HG03571 (cell line): Measurements from ENCODE around the gene CD82.

Source experiments
- ATAC-seq: cut with Tn5 transposase; IDR thresholded peaks from one replicate; pipeline ENCODE4 v1.9.1; 2021; ENCODE audit not compliant: unreplicated experiment

The CD82 gene

DNA sequence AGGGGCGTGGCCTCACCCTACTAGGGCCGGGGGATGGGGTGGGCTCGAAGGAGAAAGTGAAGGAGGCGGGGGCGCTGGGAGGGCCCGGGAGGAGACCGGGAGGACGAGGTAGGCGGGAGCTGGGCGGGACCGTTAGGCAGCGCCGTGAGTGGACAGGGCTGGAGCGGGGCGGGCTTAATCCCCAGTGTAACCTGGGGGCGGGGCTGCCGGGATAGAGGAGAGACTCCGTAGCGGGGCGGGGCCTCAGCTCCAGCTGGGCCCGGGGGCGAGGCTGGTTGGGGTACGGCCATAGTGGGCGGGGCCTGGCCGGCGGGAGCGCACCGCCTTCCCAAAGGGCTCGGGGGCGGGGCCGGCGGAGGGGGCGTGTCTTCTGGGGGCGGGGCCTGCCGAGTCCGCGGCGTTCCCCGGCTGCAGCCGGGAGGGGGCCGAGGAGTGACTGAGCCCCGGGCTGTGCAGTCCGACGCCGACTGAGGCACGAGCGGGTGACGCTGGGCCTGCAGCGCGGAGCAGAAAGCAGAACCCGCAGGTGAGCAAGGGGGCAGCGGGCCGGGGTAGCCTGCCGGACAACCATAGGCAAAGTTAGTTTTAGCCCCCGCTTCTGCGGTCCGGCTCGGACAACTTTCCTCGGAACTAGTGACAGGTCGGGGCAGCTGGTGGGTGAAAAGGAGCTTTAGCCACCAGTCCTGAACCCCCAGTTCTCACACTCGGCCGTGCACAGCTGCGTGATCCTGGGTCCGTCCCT, at the start of gene CD82:
Gene CD82 (plus strand): TSS at position 453 of the 742 bp plus-strand sequence. CDS start 29,000 bp downstream, outside the sequence.
- ATAC-seq, result peak; percentile 71

DNA sequence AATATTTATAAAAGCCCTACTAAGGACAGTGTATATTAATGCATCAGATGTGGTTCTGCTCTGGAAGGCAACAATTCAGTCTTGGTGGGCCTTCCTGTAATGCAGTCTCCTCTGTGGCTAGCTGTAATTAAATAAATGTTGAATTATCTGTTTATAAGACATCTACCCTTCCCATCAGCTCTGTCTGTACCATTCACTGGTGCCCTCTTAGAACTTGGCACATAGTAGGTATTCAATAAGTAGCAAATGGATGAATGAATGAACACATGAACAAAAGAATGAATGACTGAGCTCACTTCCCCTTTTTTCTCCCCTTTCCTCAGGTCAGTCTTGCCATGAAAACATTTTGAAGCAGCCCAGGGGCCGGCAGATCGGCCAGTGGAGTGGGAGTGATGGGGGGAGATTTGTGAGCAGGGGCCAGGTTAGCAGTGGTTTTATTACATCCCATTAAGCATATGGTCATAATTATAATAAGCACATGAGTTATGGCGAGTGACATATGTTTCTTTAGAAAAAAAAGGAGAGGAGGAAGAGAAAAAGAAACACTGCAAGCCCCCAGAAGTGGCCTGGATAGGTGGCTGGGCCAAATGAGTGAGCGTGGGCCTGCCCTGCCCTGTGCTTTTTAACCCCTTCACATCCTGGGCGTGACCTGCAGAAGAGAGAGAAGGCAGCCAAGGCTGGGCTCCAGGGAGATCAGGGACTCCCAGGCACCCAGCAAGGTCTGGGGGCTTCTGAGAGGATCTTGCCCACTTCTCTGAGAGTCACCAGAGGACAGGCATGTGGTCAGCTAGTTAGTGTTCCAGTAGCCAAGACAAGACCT, 48.6 kb upstream of the CD82 start:
- ATAC-seq, result no peak

DNA sequence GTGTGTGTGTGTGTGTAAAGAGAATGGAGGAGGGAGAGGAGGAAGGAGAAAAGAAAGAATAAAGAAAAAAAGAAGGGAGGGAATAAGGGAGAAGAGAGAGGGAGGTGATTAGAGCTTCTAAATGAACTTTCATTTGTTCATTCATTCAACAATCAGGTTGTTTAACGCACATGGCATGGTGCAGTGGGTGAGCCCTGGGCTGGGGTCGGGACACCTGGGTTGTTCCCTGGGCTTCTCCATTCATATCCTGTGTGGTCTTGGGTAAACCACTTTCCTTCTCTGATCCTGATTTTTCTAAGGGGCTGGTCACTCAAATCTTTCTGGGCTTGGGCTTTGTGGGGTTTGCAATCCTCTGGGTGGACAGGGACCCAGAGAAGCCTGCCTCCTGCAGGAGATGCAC, 47.9 kb upstream of the CD82 start:
- no peak for ATAC-seq

DNA sequence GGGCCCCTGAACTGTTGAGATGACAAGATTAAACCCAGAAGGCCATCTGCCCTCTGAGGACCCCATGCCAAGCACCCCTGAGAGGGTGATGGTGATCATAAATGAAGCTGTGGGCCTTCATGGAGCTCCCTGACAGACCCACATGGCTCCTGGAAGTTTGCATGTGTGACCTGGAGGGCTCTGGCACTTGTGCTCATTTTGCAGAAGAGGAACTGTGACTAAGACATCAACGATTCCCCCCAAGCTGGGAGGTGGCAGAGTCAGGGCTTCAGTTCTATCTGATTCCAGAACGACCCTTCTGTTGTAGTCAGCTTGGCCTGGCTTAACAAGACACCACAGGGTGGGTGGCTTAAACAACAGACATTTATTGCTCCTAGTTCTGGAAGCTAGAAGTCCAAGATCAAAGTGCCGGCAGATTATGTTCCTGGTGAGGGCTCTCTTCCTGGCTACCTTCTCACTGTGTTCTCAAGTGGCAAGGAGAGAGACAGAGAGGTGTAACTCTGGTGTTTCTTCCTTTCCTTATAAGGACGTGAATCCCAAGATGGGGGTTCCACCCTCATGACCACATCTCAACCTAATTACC, 46.4 kb upstream of the CD82 start:
- no peak for ATAC-seq

DNA sequence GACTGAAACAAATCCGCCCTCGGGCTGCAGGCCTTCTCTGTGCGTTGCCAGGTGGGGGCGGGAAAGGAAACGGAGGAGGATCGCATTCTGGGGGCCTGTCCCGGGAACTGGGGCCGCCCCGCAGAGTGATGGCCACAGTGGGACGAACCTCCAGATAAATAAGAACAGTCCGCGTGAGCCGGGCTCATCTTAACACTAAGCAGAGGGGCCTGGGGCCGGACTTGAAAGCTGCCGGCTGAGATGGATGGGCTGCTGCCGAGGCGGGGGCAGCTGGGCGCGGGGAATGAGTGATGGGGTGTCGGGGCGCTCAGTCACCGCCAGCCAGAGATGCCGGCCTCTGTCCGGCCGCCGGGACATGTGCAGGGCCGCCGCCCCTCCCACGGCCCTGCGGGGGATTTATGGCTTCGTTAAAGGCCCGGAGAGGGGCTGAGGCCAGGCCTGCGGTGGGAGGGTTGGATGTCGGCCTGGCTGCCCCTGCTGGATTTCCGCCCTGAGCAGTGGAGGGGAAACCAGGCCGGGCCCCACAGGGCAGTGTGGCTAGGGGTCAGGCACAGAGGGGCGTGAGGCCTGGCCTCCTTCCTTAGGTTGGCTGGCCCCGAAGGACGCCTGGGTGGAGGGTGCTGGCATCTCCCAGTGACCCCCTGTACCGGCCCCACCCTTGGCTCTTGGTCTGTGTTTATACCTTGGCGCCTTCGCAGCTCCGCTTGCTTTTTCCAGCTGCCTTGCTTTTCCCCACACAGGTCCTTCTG, 45.3 kb upstream of the CD82 start:
- no peak for ATAC-seq

GRCh38 chr11:44521148-44521547, 44.3 kb upstream of the CD82 start:
- no peak for ATAC-seq

GRCh38 chr11:44522294-44522693, 43.2 kb upstream of the CD82 start:
- ATAC-seq, result no peak

- ATAC-seq, result no peak
These were observed 41.1 kb upstream of the CD82 start for GRCh38 chr11:44524346-44524745.

GRCh38 chr11:44524751-44525201, 40.7 kb upstream of the CD82 start:
- ATAC-seq, result no peak

DNA sequence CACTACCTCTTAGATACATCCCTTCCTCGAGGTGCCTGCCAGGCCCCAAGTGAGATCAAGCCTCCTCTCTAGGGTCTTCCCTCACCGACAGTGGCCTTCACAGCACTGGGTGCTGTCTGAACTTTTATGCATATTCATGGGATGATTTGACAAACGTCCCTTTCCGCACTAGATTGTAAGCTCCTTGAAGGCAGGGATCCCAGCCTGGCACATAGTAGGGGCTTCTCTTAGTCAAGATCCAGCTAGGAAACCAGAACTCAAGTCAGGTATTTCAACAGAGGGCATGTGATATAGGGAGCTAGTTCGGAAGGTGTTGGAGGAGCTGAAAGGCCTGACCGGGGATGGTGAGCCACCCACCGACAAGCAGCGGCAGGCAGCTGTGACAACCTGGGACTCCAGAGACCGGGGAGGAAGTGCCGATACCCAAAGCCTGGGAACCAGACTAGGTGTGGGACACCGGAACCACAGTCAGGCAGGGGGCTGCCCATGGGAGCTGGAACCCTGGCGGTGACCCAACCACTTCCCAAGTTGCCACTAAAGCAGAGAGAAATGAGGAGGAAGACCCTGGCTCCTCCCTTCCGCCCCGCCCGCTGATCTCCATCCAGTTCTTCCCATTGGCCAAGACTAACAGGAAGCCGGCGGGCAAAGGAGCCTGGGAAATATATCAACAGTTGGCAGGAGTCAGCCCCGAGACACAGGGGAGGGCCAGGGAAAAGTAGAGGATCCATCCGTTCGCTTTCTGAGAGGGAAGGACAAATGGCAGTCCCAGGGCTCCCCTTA, 39.8 kb upstream of the CD82 start:
- ATAC-seq, result no peak

- no peak for ATAC-seq
These were observed 39.0 kb upstream of the CD82 start for GRCh38 chr11:44526438-44526837.

- no peak for ATAC-seq
These were observed 38.0 kb upstream of the CD82 start for GRCh38 chr11:44527476-44527875.

GRCh38 chr11:44528103-44528502, 37.4 kb upstream of the CD82 start:
- no peak for ATAC-seq

- no peak for ATAC-seq
These were observed 36.9 kb upstream of the CD82 start for GRCh38 chr11:44528581-44528980.

DNA sequence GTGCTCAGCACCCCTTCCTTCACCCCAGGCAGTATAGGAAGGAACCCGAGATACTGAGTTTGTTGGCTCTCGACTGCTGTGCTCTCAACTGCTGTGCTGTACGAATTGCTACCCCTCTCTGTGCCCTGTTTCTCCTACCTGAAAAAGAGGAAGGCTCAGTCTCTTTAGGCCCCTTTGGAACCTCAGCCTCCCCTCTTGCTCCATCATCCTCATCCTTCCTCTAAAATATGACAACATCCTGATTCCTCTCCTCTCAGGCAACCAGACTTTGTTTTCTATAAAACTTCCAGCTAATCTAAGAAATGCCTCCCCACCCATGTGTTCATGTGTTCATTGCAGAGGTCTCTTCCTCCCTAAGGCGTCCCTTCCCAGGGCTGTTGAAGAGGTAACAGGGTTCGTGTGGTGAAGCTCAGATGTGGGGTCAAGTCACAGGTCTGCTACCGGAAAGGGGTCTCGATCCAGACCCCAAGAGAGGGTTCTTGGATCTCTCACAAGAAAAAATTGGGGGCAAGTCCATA, 35.5 kb upstream of the CD82 start:
- no peak for ATAC-seq

DNA sequence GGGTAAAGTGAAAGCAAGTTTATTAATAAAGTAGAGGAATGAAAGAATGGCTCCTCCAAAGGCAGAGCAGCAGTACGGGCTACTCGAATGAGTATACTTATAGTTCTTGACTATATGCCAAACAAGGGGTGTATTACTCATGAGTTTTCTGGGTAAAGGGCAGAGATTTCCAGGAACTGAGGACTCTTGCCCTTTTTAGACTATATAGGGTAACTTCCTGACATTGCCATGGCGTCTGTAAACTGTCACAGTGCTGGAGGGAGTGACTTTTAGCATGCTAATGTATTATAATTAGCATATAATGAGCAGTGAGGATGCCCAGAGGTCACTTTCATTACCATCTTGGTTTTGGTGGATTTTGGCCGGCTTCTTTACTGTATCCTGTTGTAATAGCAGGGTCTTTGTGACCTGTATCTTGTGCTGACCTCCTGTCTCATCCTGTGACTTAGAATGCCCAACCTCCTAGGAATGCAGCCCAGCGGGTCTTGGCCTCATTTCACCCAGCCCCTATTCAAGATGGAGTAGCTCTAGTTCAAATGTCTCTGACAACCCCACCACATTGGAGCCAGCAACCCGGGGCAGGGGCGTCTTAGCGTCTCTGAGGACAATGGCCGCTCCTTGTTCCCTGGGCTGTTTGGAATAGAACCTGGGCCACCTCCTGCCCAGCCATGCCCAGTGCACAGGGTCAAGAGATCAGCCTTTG, 34.9 kb upstream of the CD82 start:
- no peak for ATAC-seq

DNA sequence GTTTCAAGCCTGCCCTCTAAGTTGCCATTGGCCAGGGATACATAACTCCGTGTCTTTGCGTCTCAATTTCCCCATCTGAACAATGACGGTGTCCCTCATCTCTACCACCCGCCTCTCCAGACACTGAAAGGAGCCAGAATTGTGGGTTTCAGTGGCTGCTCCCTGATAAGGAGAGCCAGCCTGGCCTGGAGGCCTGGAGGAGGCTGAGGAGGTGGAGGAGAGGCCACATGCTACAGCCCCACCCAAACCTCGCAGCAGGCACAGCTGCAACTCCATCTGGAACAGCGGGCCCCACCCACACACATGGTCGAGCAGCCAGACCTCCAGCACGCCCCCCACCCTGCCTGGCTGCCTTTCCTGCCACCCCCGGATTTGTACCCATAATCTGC, 34.4 kb upstream of the CD82 start:
- no peak for ATAC-seq

GRCh38 chr11:44531636-44532035, 33.8 kb upstream of the CD82 start:
- no peak for ATAC-seq

DNA sequence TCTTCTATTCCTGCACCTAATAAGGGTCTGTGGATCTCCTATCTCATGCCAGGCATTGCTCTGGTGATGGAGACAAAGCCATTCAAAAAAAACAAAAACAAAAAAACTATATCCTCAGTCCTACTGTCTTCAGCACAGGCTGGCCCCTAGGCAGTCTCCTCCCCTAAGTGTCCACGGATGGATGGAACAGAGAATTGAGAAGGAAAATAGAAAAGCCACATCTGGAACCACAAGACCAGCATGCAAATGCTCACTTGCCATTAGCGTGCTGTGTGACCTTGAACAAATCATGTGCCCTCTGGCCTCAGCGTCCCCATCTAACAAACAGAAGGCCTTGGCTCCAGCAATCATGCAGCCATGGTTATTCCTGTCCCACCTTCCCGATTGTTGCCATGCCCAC, 32.7 kb upstream of the CD82 start:
- no peak for ATAC-seq
